Mesenchymal stem cell (in vitro differentiated cells and primary cell): ENCODE measurements around the gene MOSMO.
A peak's percentile ranks its signal among the peaks of the same experiment; 100 is the strongest.

Experiments used
- DNase-seq: peaks from one replicate; pipeline ENCODE4 v3.0.0-alpha.2; 2013
- H2AFZ ChIP-seq: one replicate; pipeline ENCODE4 v1.6.1; 2013; ENCODE audit warnings: low read depth, mild to moderate bottlenecking, control low read depth, inconsistent platforms, low read length, moderate library complexity
- H2AK5ac ChIP-seq: 2 replicates; pipeline ENCODE4 v1.6.1; 2013; ENCODE audit warnings: low read length, moderate library complexity, mild to moderate bottlenecking, inconsistent platforms; ENCODE audit not compliant: severe bottlenecking
- H2BK120ac ChIP-seq: one replicate; pipeline ENCODE4 v1.6.1; 2013; ENCODE audit warnings: low read depth, mild to moderate bottlenecking, inconsistent platforms, low read length, moderate library complexity
- H2BK12ac ChIP-seq, 2 experiments: one replicate each; pipeline ENCODE4 v1.6.1; 2013; ENCODE audit warnings: inconsistent platforms in 2 of 2, low read length in 2 of 2, mild to moderate bottlenecking in 2 of 2, moderate library complexity in 2 of 2, control low read depth in 1 of 2
- H2BK15ac ChIP-seq: one replicate; pipeline ENCODE4 v1.6.1; 2013; ENCODE audit warnings: mild to moderate bottlenecking, low read depth, inconsistent platforms; ENCODE audit not compliant: poor library complexity, severe bottlenecking
- H2BK5ac ChIP-seq: 2 replicates; pipeline ENCODE4 v1.6.1; 2013; ENCODE audit warnings: low read depth, mild to moderate bottlenecking, low read length, control low read depth, inconsistent platforms; ENCODE audit not compliant: poor library complexity, severe bottlenecking
- H3K14ac ChIP-seq, 2 experiments: one replicate each; pipeline ENCODE4 v1.6.1; 2013; ENCODE audit warnings: inconsistent platforms in 2 of 2, low read length in 2 of 2, control low read depth in 1 of 2, mild to moderate bottlenecking in 1 of 2, moderate library complexity in 1 of 2
- H3K18ac ChIP-seq, 2 experiments: one replicate each; pipeline ENCODE4 v1.6.1; 2013; ENCODE audit warnings: inconsistent platforms in 2 of 2, low read length in 2 of 2, control low read depth in 1 of 2, low read depth in 1 of 2, mild to moderate bottlenecking in 1 of 2
- H3K23ac ChIP-seq, 2 experiments: one replicate each; pipeline ENCODE4 v1.6.1; 2013; ENCODE audit warnings: inconsistent platforms in 2 of 2, low read length in 2 of 2, mild to moderate bottlenecking in 2 of 2, moderate library complexity in 2 of 2, control low read depth in 1 of 2
- H3K27ac ChIP-seq: 2 replicates; pipeline ENCODE4 v1.5.1; 2013; ENCODE audit warnings: mild to moderate bottlenecking, moderate library complexity, low read length, control low read depth, inconsistent platforms; ENCODE audit not compliant: poor library complexity, severe bottlenecking
- H3K27me3 ChIP-seq, 2 experiments: 2 replicates each; pipeline versions ENCODE4 v1.6.1 to v1.7.0; 2013; ENCODE audit warnings: low read length in 2 of 2, mild to moderate bottlenecking in 2 of 2, moderate library complexity in 2 of 2, control low read depth in 1 of 2, inconsistent platforms in 1 of 2; ENCODE audit not compliant: control insufficient read depth in 1 of 2, insufficient read depth in 1 of 2
- H3K36me3 ChIP-seq, 2 experiments: 2 replicates each; pipeline versions ENCODE4 v1.6.1 to v1.7.0; 2013; ENCODE audit warnings: low read length in 2 of 2, control low read depth in 1 of 2, inconsistent platforms in 1 of 2, low read depth in 1 of 2, mild to moderate bottlenecking in 1 of 2; ENCODE audit not compliant: insufficient read depth in 2 of 2, control insufficient read depth in 1 of 2
- H3K4ac ChIP-seq, 2 experiments: one replicate each; pipeline ENCODE4 v1.6.1; 2013; ENCODE audit warnings: inconsistent platforms in 2 of 2, low read length in 2 of 2, mild to moderate bottlenecking in 2 of 2, moderate library complexity in 2 of 2, control low read depth in 1 of 2, low read depth in 1 of 2
- H3K4me1 ChIP-seq: 2 replicates; pipeline ENCODE4 v1.6.1; 2013; ENCODE audit warnings: low read depth, low read length, control low read depth; ENCODE audit not compliant: control insufficient read depth, insufficient read depth
- H3K4me2 ChIP-seq: 2 replicates; pipeline ENCODE4 v1.6.1; 2013; ENCODE audit warnings: low read length, mild to moderate bottlenecking, inconsistent platforms; ENCODE audit not compliant: poor library complexity, severe bottlenecking
- H3K4me3 ChIP-seq, 2 experiments: 2 replicates each; pipeline versions ENCODE4 v1.5.1 to v1.7.0; 2013; ENCODE audit warnings: low read length in 2 of 2, mild to moderate bottlenecking in 2 of 2, control low read depth in 1 of 2, low read depth in 1 of 2; ENCODE audit not compliant: insufficient read depth in 1 of 2
- H3K79me1 ChIP-seq: replicated peaks from 2 replicates; pipeline ENCODE4 v1.6.1; 2013; ENCODE audit warnings: mild to moderate bottlenecking, control low read depth, low read length, inconsistent platforms; ENCODE audit not compliant: poor library complexity, severe bottlenecking
- H3K9ac ChIP-seq: 2 replicates; pipeline ENCODE4 v1.7.0; 2013; ENCODE audit warnings: mild to moderate bottlenecking, low read length, moderate library complexity
- H3K9me3 ChIP-seq: 2 replicates; pipeline ENCODE4 v1.7.0; 2013; ENCODE audit warnings: mild to moderate bottlenecking, low read length; ENCODE audit not compliant: control insufficient read depth
- H4K8ac ChIP-seq: one replicate; pipeline ENCODE4 v1.6.1; 2013; ENCODE audit warnings: inconsistent platforms, mild to moderate bottlenecking, low read length, moderate library complexity
- H4K91ac ChIP-seq: one replicate; pipeline ENCODE4 v1.6.1; 2013; ENCODE audit warnings: mild to moderate bottlenecking, low read length, inconsistent platforms
- WGBS: methylation state at CpG from one replicate; pipeline ENCODE4 v1.1.7; 2013; ENCODE audit warnings: mixed read lengths; 5-methylcytosine and 5-hydroxymethylcytosine counted together

Gene MOSMO

GRCh38 chr16:21987498-21987897 is 20.4 kb upstream of the MOSMO start:
- H3K79me1 ChIP-seq: no peaks in the 10 kb centered on the region
- no peak overlapping the region for H4K8ac ChIP-seq
- H2BK5ac ChIP-seq: no peak overlapping the region
- no peak overlapping the region for H3K27ac ChIP-seq
- H3K4me2 ChIP-seq: no peak overlapping the region
- no peak overlapping the region for H2AK5ac ChIP-seq
- no peak overlapping the region for H3K4ac ChIP-seq
- 97% methylated on average over 2 of the region's 2 CpGs for WGBS
- H3K14ac ChIP-seq: no peak overlapping the region
- no peak overlapping the region for H4K91ac ChIP-seq
- H3K9ac ChIP-seq: no peak overlapping the region
- peaks cover 7 to 41% of the 10 kb centered on the region in 2 experiments for H3K36me3 ChIP-seq
- no peaks in the 10 kb centered on the region for H3K4me1 ChIP-seq
- no peak overlapping the region for H2BK15ac ChIP-seq
- H3K4me3 ChIP-seq: no peak overlapping the region
- H3K23ac ChIP-seq: no peak overlapping the region
- no peaks in the 10 kb centered on the region for H3K27me3 ChIP-seq
- H3K9me3 ChIP-seq: no peaks in the 10 kb centered on the region
- H2BK12ac ChIP-seq: no peak overlapping the region
- H2BK120ac ChIP-seq: no peak overlapping the region
- no peak overlapping the region for H2AFZ ChIP-seq
- no peak for DNase-seq
- no peak overlapping the region for H3K18ac ChIP-seq

GRCh38 chr16:21989133-21989532 is 18.8 kb upstream of the MOSMO start:
- no peak overlapping the region for H3K4me3 ChIP-seq
- no peak overlapping the region for H2BK5ac ChIP-seq
- no peak overlapping the region for H3K23ac ChIP-seq
- no peak overlapping the region for H2BK120ac ChIP-seq
- no peak overlapping the region for H3K4ac ChIP-seq
- no peak overlapping the region for H2BK15ac ChIP-seq
- no peak overlapping the region for H4K8ac ChIP-seq
- H2AK5ac ChIP-seq: no peak overlapping the region
- no peak for DNase-seq
- peak overlapping the region; percentile 22 for H3K9ac ChIP-seq
- no peak overlapping the region for H4K91ac ChIP-seq
- no peak overlapping the region for H3K4me2 ChIP-seq
- H2BK12ac ChIP-seq: no peak overlapping the region
- no peaks in the 10 kb centered on the region for H3K4me1 ChIP-seq
- 85% methylated on average over 4 of the region's 5 CpGs for WGBS
- no peak overlapping the region for H2AFZ ChIP-seq
- H3K14ac ChIP-seq: no peak overlapping the region
- peaks cover 4 to 25% of the 10 kb centered on the region in 2 experiments for H3K36me3 ChIP-seq
- no peak overlapping the region for H3K18ac ChIP-seq
- H3K79me1 ChIP-seq: no peaks in the 10 kb centered on the region
- no peaks in the 10 kb centered on the region for H3K9me3 ChIP-seq
- no peaks in the 10 kb centered on the region for H3K27me3 ChIP-seq
- no peak overlapping the region for H3K27ac ChIP-seq

- Histone ChIP-seq H3K36me3 (peaks cover 4 to 19% of the 10 kb centered on the region in 2 experiments), H2AFZ (no peak overlapping the region), H2BK12ac (no peak overlapping the region), H2BK15ac (no peak overlapping the region), H3K9me3 (no peaks in the 10 kb centered on the region), H3K27ac (no peak overlapping the region), H3K23ac (no peak overlapping the region), H3K9ac (no peak overlapping the region), H3K4me2 (no peak overlapping the region), H3K4me3 (no peak overlapping the region), H3K79me1 (no peaks in the 10 kb centered on the region), H3K4me1 (no peaks in the 10 kb centered on the region), H2BK5ac (no peak overlapping the region), H2BK120ac (no peak overlapping the region), H3K14ac (no peak overlapping the region), H4K8ac (no peak overlapping the region), H4K91ac (no peak overlapping the region), H3K27me3 (no peaks in the 10 kb centered on the region), H3K4ac (no peak overlapping the region), H3K18ac (no peak overlapping the region), H2AK5ac (no peak overlapping the region)
- no peak for DNase-seq
- 100% methylated on average over 2 of the region's 2 CpGs for WGBS
Measured at GRCh38 chr16:21989751-21990150, 18.2 kb upstream of the MOSMO start.

GRCh38 chr16:21990381-21990944 is 17.4 kb upstream of the MOSMO start:
- no peak overlapping the region for H3K14ac ChIP-seq
- H3K9ac ChIP-seq: no peak overlapping the region
- peaks cover 0 to 12% of the 10 kb centered on the region in 2 experiments for H3K36me3 ChIP-seq
- no peak overlapping the region for H3K23ac ChIP-seq
- no peak overlapping the region for H2AFZ ChIP-seq
- DNase-seq: no peak
- no peak overlapping the region for H2BK120ac ChIP-seq
- H3K27me3 ChIP-seq: no peaks in the 10 kb centered on the region
- H3K4me1 ChIP-seq: no peaks in the 10 kb centered on the region
- no peaks in the 10 kb centered on the region for H3K9me3 ChIP-seq
- H2BK12ac ChIP-seq: no peak overlapping the region
- no peak overlapping the region for H2BK15ac ChIP-seq
- no peak overlapping the region for H4K91ac ChIP-seq
- H3K27ac ChIP-seq: no peak overlapping the region
- WGBS: 0% methylated on average over 2 of the region's 3 CpGs
- no peak overlapping the region for H2AK5ac ChIP-seq
- H3K4ac ChIP-seq: no peak overlapping the region
- H2BK5ac ChIP-seq: no peak overlapping the region
- no peak overlapping the region for H3K4me3 ChIP-seq
- no peak overlapping the region for H3K4me2 ChIP-seq
- no peak overlapping the region for H3K18ac ChIP-seq
- H3K79me1 ChIP-seq: no peaks in the 10 kb centered on the region
- H4K8ac ChIP-seq: no peak overlapping the region
